ENCODE data around the gene DDIAS. TPM values are rescaled to one million over a fixed set of nuclear protein-coding genes. Genes with fewer than 3 reads are reported as not detected.

DDIAS gene
- polyA plus RNA-seq, 6 donors from 2014 or later, result 3.9 to 9.9 (median 7.8) TPM

GRCh38 chr11:82898241-82898640 is 3.3 kb upstream of the DDIAS start:
- Mint-ChIP-seq H3K27me3 (no peaks in the 10 kb centered on the region), H3K4me1 (peaks cover 57 to 72% (median 61%) of the 10 kb centered on the region in 3 donors), H3K9me3 (peaks cover 0 to 10% (median 5%) of the 10 kb centered on the region in 7 donors), H3K36me3 (peaks cover 4 to 6% of the 10 kb centered on the region in 2 donors), H3K27ac (peak overlapping the region in 4 of 6 donors; percentile 39 to 99 (median 54)), H3K4me3 (peak overlapping the region in 7 of 8 donors; percentile 31 to 99 (median 69))
- ATAC-seq (ENCODE audit: low read depth in 2 of 2) (no peak), DNase-seq (no peak)

- H3K27ac Mint-ChIP-seq, result peak overlapping the region; percentile 90 to 100 (median 100)
- peaks cover 57 to 65% (median 61%) of the 10 kb centered on the region in 3 donors for H3K4me1 Mint-ChIP-seq
- peak overlapping the region; percentile 91 to 100 (median 99) for H3K4me3 Mint-ChIP-seq
- ATAC-seq (ENCODE audit: low read depth in 2 of 2) (peak in 1 of 2 donors; percentile 4), DNase-seq (peak; percentile 49)
- peaks cover 4 to 6% of the 10 kb centered on the region in 2 donors for H3K36me3 Mint-ChIP-seq
- H3K27me3 Mint-ChIP-seq, result no peaks in the 10 kb centered on the region
- H3K9me3 Mint-ChIP-seq, result peaks cover 0 to 10% (median 5%) of the 10 kb centered on the region in 7 donors
Observed at GRCh38 chr11:82899186-82899820, 2.2 kb upstream of the DDIAS start.

GRCh38 chr11:82899957-82900276 is 1.6 kb upstream of the DDIAS start:
- ATAC-seq (ENCODE audit: low read depth in 2 of 2) (no peak), DNase-seq (no peak)
- Mint-ChIP-seq H3K27ac (peak overlapping the region; percentile 99 to 100 (median 100)), H3K4me3 (peak overlapping the region; percentile 91 to 100 (median 99)), H3K27me3 (no peaks in the 10 kb centered on the region), H3K4me1 (peaks cover 57 to 62% (median 61%) of the 10 kb centered on the region in 3 donors), H3K36me3 (peaks cover 4 to 6% of the 10 kb centered on the region in 2 donors), H3K9me3 (peaks cover 0 to 10% (median 5%) of the 10 kb centered on the region in 7 donors)

GRCh38 chr11:82900277-82901164 is 1.0 kb upstream of the DDIAS start, which contains the start of gene PRCP:
Gene PRCP, minus strand, starts transcription at chr11:82900430. Its CDS starts 28 bp downstream, at chr11:82900402.
- H3K27ac Mint-ChIP-seq, result peak within 1 kb of the TSS; percentile 99 to 100 (median 100)
- peaks cover 53 to 57% (median 56%) of the 10 kb centered on the region in 3 donors for H3K4me1 Mint-ChIP-seq
- H3K27me3 Mint-ChIP-seq, result no peaks in the 10 kb centered on the region
- peaks cover 4 to 6% of the 10 kb centered on the region in 2 donors for H3K36me3 Mint-ChIP-seq
- DNase-seq (peak; percentile 92), ATAC-seq (ENCODE audit: low read depth in 2 of 2) (peak; percentile 63 to 66)
- peak within 1 kb of the TSS; percentile 91 to 100 (median 99) for H3K4me3 Mint-ChIP-seq
- peaks cover 0 to 10% (median 5%) of the 10 kb centered on the region in 7 donors for H3K9me3 Mint-ChIP-seq

GRCh38 chr11:82901922-82902485 is 468 bp downstream of the DDIAS start:
- ATAC-seq (ENCODE audit: low read depth in 2 of 2) (no peak), DNase-seq (no peak)
- Mint-ChIP-seq H3K4me1 (peaks cover 45 to 53% (median 51%) of the 10 kb centered on the region in 3 donors), H3K27ac (peak overlapping the region; percentile 99 to 100 (median 100)), H3K27me3 (no peaks in the 10 kb centered on the region), H3K36me3 (peaks cover 0 to 1% of the 10 kb centered on the region in 2 donors), H3K9me3 (no peaks in the 10 kb centered on the region), H3K4me3 (peak overlapping the region; percentile 91 to 100 (median 99))

GRCh38 chr11:82902880-82903279 is 1.3 kb downstream of the DDIAS start:
- H3K9me3 Mint-ChIP-seq, result no peaks in the 10 kb centered on the region
- H3K27ac Mint-ChIP-seq, result peak overlapping the region in 1 of 6 donors; percentile 100
- H3K27me3 Mint-ChIP-seq, result no peaks in the 10 kb centered on the region
- peak overlapping the region in 7 of 8 donors; percentile 4 to 99 (median 94) for H3K4me3 Mint-ChIP-seq
- no peak for ATAC-seq (ENCODE audit: low read depth in 2 of 2)
- H3K4me1 Mint-ChIP-seq, result peaks cover 44 to 54% (median 52%) of the 10 kb centered on the region in 3 donors
- H3K36me3 Mint-ChIP-seq, result no peaks in the 10 kb centered on the region
- DNase-seq, result no peak

GRCh38 chr11:82903843-82904586 is 2.5 kb downstream of the DDIAS start:
- Mint-ChIP-seq H3K4me1 (peaks cover 45 to 57% (median 55%) of the 10 kb centered on the region in 3 donors), H3K4me3 (peak overlapping the region in 1 of 8 donors; percentile 44), H3K36me3 (no peaks in the 10 kb centered on the region), H3K27me3 (no peaks in the 10 kb centered on the region), H3K9me3 (no peaks in the 10 kb centered on the region), H3K27ac (no peak overlapping the region)
- no peak for DNase-seq
- no peak for ATAC-seq (ENCODE audit: low read depth in 2 of 2)

- peak; percentile 33 for DNase-seq
- H3K36me3 Mint-ChIP-seq, result no peaks in the 10 kb centered on the region
- H3K27ac Mint-ChIP-seq, result peak overlapping the region in 2 of 6 donors; percentile 1 to 56
- no peak for ATAC-seq (ENCODE audit: low read depth in 2 of 2)
- H3K4me3 Mint-ChIP-seq, result peak overlapping the region in 1 of 8 donors; percentile 56
- H3K9me3 Mint-ChIP-seq, result no peaks in the 10 kb centered on the region
- no peaks in the 10 kb centered on the region for H3K27me3 Mint-ChIP-seq
- H3K4me1 Mint-ChIP-seq, result peaks cover 31 to 60% (median 39%) of the 10 kb centered on the region in 3 donors
Observed at GRCh38 chr11:82906236-82906635, 4.7 kb downstream of the DDIAS start.

GRCh38 chr11:82906931-82907330 is 5.4 kb downstream of the DDIAS start:
- DNase-seq, result no peak
- peak overlapping the region in 3 of 8 donors; percentile 4 to 30 (median 5) for H3K4me3 Mint-ChIP-seq
- H3K36me3 Mint-ChIP-seq, result no peaks in the 10 kb centered on the region
- ATAC-seq (ENCODE audit: low read depth in 2 of 2), result no peak
- peaks cover 0 to 6% (median 5%) of the 10 kb centered on the region in 7 donors for H3K9me3 Mint-ChIP-seq
- H3K4me1 Mint-ChIP-seq, result peaks cover 28 to 53% (median 35%) of the 10 kb centered on the region in 3 donors
- no peaks in the 10 kb centered on the region for H3K27me3 Mint-ChIP-seq
- peak overlapping the region in 4 of 6 donors; percentile 1 to 58 (median 18) for H3K27ac Mint-ChIP-seq

GRCh38 chr11:82907371-82907770 is 5.8 kb downstream of the DDIAS start:
- Mint-ChIP-seq H3K4me3 (peak overlapping the region in 2 of 8 donors; percentile 4 to 23), H3K4me1 (peaks cover 24 to 49% (median 33%) of the 10 kb centered on the region in 3 donors), H3K9me3 (peaks cover 0 to 9% (median 5%) of the 10 kb centered on the region in 7 donors), H3K36me3 (peaks cover under 1 to 2% of the 10 kb centered on the region in 2 donors), H3K27ac (peak overlapping the region in 4 of 6 donors; percentile 26 to 90 (median 86)), H3K27me3 (no peaks in the 10 kb centered on the region)
- DNase-seq (no peak), ATAC-seq (ENCODE audit: low read depth in 2 of 2) (no peak)

- H3K4me1 Mint-ChIP-seq, result peaks cover 21 to 45% (median 28%) of the 10 kb centered on the region in 3 donors
- peak overlapping the region in 3 of 8 donors; percentile 36 to 54 (median 47) for H3K4me3 Mint-ChIP-seq
- no peak for ATAC-seq (ENCODE audit: low read depth in 2 of 2)
- peak overlapping the region; percentile 26 to 90 (median 78) for H3K27ac Mint-ChIP-seq
- no peak for DNase-seq
- H3K36me3 Mint-ChIP-seq, result peaks cover 6 to 8% of the 10 kb centered on the region in 2 donors
- H3K9me3 Mint-ChIP-seq, result peaks cover 0 to 14% (median 6%) of the 10 kb centered on the region in 7 donors
- H3K27me3 Mint-ChIP-seq, result no peaks in the 10 kb centered on the region
Observed at GRCh38 chr11:82908311-82908710, 6.8 kb downstream of the DDIAS start.

- ATAC-seq (ENCODE audit: low read depth in 2 of 2) (no peak), DNase-seq (no peak)
- Mint-ChIP-seq H3K9me3 (peaks cover 0 to 14% (median 6%) of the 10 kb centered on the region in 7 donors), H3K4me3 (peak overlapping the region in 1 of 8 donors; percentile 32), H3K36me3 (peaks cover 6 to 8% of the 10 kb centered on the region in 2 donors), H3K27me3 (no peaks in the 10 kb centered on the region), H3K27ac (peak overlapping the region; percentile 21 to 90 (median 66)), H3K4me1 (peaks cover 21 to 45% (median 28%) of the 10 kb centered on the region in 3 donors)
Observed at GRCh38 chr11:82909015-82909640, 7.6 kb downstream of the DDIAS start.
